ENCODE data around the gene PRKN.

- TF ChIP-seq, protein P1, sequence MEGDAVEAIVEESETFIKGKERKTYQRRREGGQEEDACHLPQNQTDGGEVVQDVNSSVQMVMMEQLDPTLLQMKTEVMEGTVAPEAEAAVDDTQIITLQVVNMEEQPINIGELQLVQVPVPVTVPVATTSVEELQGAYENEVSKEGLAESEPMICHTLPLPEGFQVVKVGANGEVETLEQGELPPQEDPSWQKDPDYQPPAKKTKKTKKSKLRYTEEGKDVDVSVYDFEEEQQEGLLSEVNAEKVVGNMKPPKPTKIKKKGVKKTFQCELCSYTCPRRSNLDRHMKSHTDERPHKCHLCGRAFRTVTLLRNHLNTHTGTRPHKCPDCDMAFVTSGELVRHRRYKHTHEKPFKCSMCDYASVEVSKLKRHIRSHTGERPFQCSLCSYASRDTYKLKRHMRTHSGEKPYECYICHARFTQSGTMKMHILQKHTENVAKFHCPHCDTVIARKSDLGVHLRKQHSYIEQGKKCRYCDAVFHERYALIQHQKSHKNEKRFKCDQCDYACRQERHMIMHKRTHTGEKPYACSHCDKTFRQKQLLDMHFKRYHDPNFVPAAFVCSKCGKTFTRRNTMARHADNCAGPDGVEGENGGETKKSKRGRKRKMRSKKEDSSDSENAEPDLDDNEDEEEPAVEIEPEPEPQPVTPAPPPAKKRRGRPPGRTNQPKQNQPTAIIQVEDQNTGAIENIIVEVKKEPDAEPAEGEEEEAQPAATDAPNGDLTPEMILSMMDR (IDR thresholded peaks at IDR 0.05; ENCODE audit: insufficient read depth, low read length): no peak
- TF ChIP-seq SPI1 (IDR thresholded peaks at IDR 0.05; ENCODE audit: borderline replicate concordance, low read depth): no peak
Measured at GRCh38 chr6:162727322-162728182, at the start of gene PRKN, which contains the start of gene PACRG.
